C4-2B (cell line): ENCODE results near the gene NSRP1.

Experiments used
- CTCF ChIP-seq: fragments of 450-650 bp; conservative IDR thresholded peaks from 2 replicates; pipeline ENCODE4 v1.5.1; 2017; ENCODE audit warnings: mild to moderate bottlenecking
- ZFX ChIP-seq: fragments of 450-650 bp; IDR thresholded peaks from 2 replicates; pipeline ENCODE4 v1.6.1; 2017

- TF ChIP-seq CTCF (no peak), ZFX (no peak)
Measured at GRCh38 chr17:30232824-30233427, 116.3 kb downstream of the NSRP1 start.
